ENCODE results near the gene PON2. TPM values are rescaled to one million over a fixed set of nuclear protein-coding genes. Genes with fewer than 3 reads are reported as not detected.

PON2 gene
- total and polyA plus RNA-seq, 2 of the 13 experiments (the other 11 are each of a cell fraction or from before 2014, with no cell fraction given) = 202 to 217 TPM

GRCh38 chr7:95440394-95441038 lies 5.7 kb upstream of the PON2 start (continued):
- TF ChIP-seq, protein P1, sequence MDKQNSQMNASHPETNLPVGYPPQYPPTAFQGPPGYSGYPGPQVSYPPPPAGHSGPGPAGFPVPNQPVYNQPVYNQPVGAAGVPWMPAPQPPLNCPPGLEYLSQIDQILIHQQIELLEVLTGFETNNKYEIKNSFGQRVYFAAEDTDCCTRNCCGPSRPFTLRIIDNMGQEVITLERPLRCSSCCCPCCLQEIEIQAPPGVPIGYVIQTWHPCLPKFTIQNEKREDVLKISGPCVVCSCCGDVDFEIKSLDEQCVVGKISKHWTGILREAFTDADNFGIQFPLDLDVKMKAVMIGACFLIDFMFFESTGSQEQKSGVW (CRISPR knock-in tag; IDR thresholded peaks at IDR 0.05; ENCODE audit: borderline replicate concordance) = no peak
- TF ChIP-seq ZNF615 (CRISPR knock-in tag; IDR thresholded peaks at IDR 0.05; ENCODE audit: borderline replicate concordance) = no peak
- no peak for TF ChIP-seq ZNF781 (CRISPR knock-in tag; IDR thresholded peaks at IDR 0.05; ENCODE audit: borderline replicate concordance, not compliant biosample characterization)
- no peak for TF ChIP-seq U2AF1 (optimal IDR thresholded peaks at IDR 0.05; ENCODE audit: low read depth, low read length)
- no peak for TF ChIP-seq NCOA5 (CRISPR knock-in tag; IDR thresholded peaks at IDR 0.05)
- TF ChIP-seq ZNF142 (CRISPR knock-in tag; IDR thresholded peaks at IDR 0.05) = no peak
- no peak for TF ChIP-seq CENPBD1 (CRISPR knock-in tag; IDR thresholded peaks at IDR 0.05; ENCODE audit: borderline replicate concordance, low read depth)
- TF ChIP-seq, protein P2, sequence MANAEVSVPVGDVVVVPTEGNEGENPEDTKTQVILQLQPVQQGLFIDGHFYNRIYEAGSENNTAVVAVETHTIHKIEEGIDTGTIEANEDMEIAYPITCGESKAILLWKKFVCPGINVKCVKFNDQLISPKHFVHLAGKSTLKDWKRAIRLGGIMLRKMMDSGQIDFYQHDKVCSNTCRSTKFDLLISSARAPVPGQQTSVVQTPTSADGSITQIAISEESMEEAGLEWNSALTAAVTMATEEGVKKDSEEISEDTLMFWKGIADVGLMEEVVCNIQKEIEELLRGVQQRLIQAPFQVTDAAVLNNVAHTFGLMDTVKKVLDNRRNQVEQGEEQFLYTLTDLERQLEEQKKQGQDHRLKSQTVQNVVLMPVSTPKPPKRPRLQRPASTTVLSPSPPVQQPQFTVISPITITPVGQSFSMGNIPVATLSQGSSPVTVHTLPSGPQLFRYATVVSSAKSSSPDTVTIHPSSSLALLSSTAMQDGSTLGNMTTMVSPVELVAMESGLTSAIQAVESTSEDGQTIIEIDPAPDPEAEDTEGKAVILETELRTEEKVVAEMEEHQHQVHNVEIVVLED (CRISPR knock-in tag; IDR thresholded peaks at IDR 0.05; ENCODE audit: borderline replicate concordance) = no peak
- no peak for TF ChIP-seq IKZF1 (IDR thresholded peaks at IDR 0.05)
- TF ChIP-seq GZF1 (CRISPR knock-in tag; IDR thresholded peaks at IDR 0.05) = no peak
- no peak for TF ChIP-seq ZNF749 (CRISPR knock-in tag; IDR thresholded peaks at IDR 0.05; ENCODE audit: borderline replicate concordance)
- TF ChIP-seq ZBTB7A (CRISPR knock-in tag; IDR thresholded peaks at IDR 0.05) = no peak
- no peak for TF ChIP-seq SMARCE1 (IDR thresholded peaks at IDR 0.05; ENCODE audit: borderline replicate concordance)
- TF ChIP-seq, protein P3, sequence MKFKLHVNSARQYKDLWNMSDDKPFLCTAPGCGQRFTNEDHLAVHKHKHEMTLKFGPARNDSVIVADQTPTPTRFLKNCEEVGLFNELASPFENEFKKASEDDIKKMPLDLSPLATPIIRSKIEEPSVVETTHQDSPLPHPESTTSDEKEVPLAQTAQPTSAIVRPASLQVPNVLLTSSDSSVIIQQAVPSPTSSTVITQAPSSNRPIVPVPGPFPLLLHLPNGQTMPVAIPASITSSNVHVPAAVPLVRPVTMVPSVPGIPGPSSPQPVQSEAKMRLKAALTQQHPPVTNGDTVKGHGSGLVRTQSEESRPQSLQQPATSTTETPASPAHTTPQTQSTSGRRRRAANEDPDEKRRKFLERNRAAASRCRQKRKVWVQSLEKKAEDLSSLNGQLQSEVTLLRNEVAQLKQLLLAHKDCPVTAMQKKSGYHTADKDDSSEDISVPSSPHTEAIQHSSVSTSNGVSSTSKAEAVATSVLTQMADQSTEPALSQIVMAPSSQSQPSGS (CRISPR knock-in tag; IDR thresholded peaks at IDR 0.05) = peak; percentile 90; the same call in 1 of the 2 replicates
- TF ChIP-seq ZNF773 (CRISPR knock-in tag; IDR thresholded peaks at IDR 0.05; ENCODE audit: borderline replicate concordance) = no peak
- TF ChIP-seq GATAD2A (CRISPR knock-in tag; IDR thresholded peaks at IDR 0.05) = peak; percentile 99
- peak; percentile 96 for TF ChIP-seq NCOR1 (IDR thresholded peaks at IDR 0.05; ENCODE audit: borderline replicate concordance, low read length)

Data from HepG2 (cell line).